ENCODE results near the gene RASGRP2. TPM values are rescaled to one million over a fixed set of nuclear protein-coding genes. Genes with fewer than 3 reads are reported as not detected.
A peak's percentile ranks its signal among the peaks of the same experiment; 100 is the strongest.

RASGRP2 gene
- total and polyA plus RNA-seq, 2 of the 8 experiments (the other 6 are each of a cell fraction or from before 2014, with no cell fraction given): 40.6 to 45.7 TPM

- no peak overlapping the region for H4K5ac ChIP-seq (ENCODE audit: insufficient read length, low read depth, low read length)
- WGBS, 2 experiments (ENCODE audit: extremely low coverage in 1 of 2, insufficient coverage in 1 of 2, insufficient read length in 1 of 2, insufficient replicate concordance in 2 of 2, low coverage in 1 of 2, low lambda C conversion rate in 2 of 2, missing lambda C conversion rate in 1 of 2): 70% methylated on average over 5 of the region's 5 CpGs; no CpG with 5 or more reads in 1 of the 2 experiments
- no peak overlapping the region for H3K23ac ChIP-seq (ENCODE audit: insufficient read length)
- H3K4ac ChIP-seq (replicated peaks; ENCODE audit: insufficient read length, low read depth, low read length): no peak overlapping the region
- H3K14ac ChIP-seq (ENCODE audit: insufficient read length): no peak overlapping the region
- no peak for FAIRE-seq
- peaks cover 12 to 49% (median 33%) of the 10 kb centered on the region in 4 experiments for H3K27me3 ChIP-seq (replicated peaks in 1 of 4; ENCODE audit: control insufficient read depth in 3 of 4, extremely low read depth in 1 of 4, insufficient read depth in 3 of 4, low read length in 3 of 4)
- no peaks in the 10 kb centered on the region for H3K9me3 ChIP-seq (ENCODE audit: insufficient read depth in 2 of 2, low read depth in 1 of 2, low read length in 1 of 2)
- H3K4me2 ChIP-seq (ENCODE audit: insufficient read depth in 1 of 2, low read depth in 2 of 2, low read length in 2 of 2): no peak overlapping the region
- no peak overlapping the region for H2BK120ac ChIP-seq (replicated peaks; ENCODE audit: low read depth, low read length)
- no peak overlapping the region for H3K18ac ChIP-seq (ENCODE audit: extremely low read depth, low read length)
- H3K36me3 ChIP-seq (ENCODE audit: control insufficient read depth in 2 of 4, insufficient read depth in 4 of 4, low read length in 3 of 4): peaks cover 0 to 3% (median 0%) of the 10 kb centered on the region in 4 experiments; a peak in 1 of 8 replicates
- H2BK20ac ChIP-seq (ENCODE audit: low read length): no peak overlapping the region
- no peak overlapping the region for H2BK5ac ChIP-seq (ENCODE audit: low read depth, low read length)
- CTCF ChIA-PET (ENCODE audit: partially characterized antibody): interaction anchor here (0.6 to 4.0 kb wide), 7 partner anchors 10 to 492 kb away, joined by 3 to 27 read pairs (median 4); no protein-coding TSS in a partner anchor
- POLR2A ChIA-PET (ENCODE audit: partially characterized antibody): interaction anchor here (1.4 to 3.6 kb wide), 4 partner anchors 11 to 21 kb away, joined by 4 to 22 read pairs (median 4); no protein-coding TSS in a partner anchor
- no peak overlapping the region for H2BK12ac ChIP-seq (ENCODE audit: low read depth, low read length)
- H3K4me1 ChIP-seq (replicated peaks in 1 of 4; ENCODE audit: control insufficient read depth in 3 of 4, insufficient read depth in 4 of 4, low read length in 3 of 4): peaks cover 11 to 28% (median 20%) of the 10 kb centered on the region in 4 experiments
- H4K8ac ChIP-seq (ENCODE audit: extremely low read depth, insufficient read depth, low read length): 0 out of 2 replicates have a peak overlapping the region, but pooled peaks have one; percentile 29
- peaks cover 12% of the 10 kb centered on the region; the same call in 1 of the 2 replicates for H3K23me2 ChIP-seq (ENCODE audit: low read depth, low read length)
- no peaks in the 10 kb centered on the region; the same call in 1 of the 2 replicates for H3K79me1 ChIP-seq (ENCODE audit: low read depth, low read length)
- H3K79me2 ChIP-seq (ENCODE audit: control insufficient read depth in 1 of 2, insufficient read depth in 2 of 2, low read length in 2 of 2): no peaks in the 10 kb centered on the region
- no peak overlapping the region for H2AK5ac ChIP-seq (ENCODE audit: low read depth, low read length)
- peaks cover 2 to 4% of the 10 kb centered on the region in 2 experiments for H4K20me1 ChIP-seq (replicated peaks in 1 of 2; ENCODE audit: control insufficient read depth in 1 of 2, insufficient read depth in 2 of 2, low read length in 2 of 2)
- H3K27ac ChIP-seq (ENCODE audit: low read depth, low read length): no peak overlapping the region
- no peak for DNase-seq (ENCODE audit: low read depth in 1 of 2, low spot score in 2 of 2)
- H4K91ac ChIP-seq (replicated peaks; ENCODE audit: insufficient read length, low read length): no peak overlapping the region
- H3K9ac ChIP-seq (replicated peaks in 1 of 4; ENCODE audit: extremely low read depth in 1 of 4, low read depth in 3 of 4, low read length in 3 of 4): no peak overlapping the region
- H3K4me3 ChIP-seq (ENCODE audit: extremely low read depth in 1 of 4, insufficient read depth in 2 of 4, low read depth in 3 of 4, low read length in 4 of 4): no peak overlapping the region
- no peak overlapping the region for H2AFZ ChIP-seq (ENCODE audit: low read length)
- H2BK15ac ChIP-seq (ENCODE audit: low read length): no peak overlapping the region
- H3K56ac ChIP-seq (replicated peaks; ENCODE audit: insufficient read length, low read depth, low read length): no peak overlapping the region
- TF ChIP-seq JUND (IDR thresholded peaks at IDR 0.05; ENCODE audit: low read length): no peak
- no peak for TF ChIP-seq POLR2A (IDR thresholded peaks at IDR 0.05; ENCODE audit: control extremely low read depth in 1 of 2, low read depth in 2 of 2, low read length in 2 of 2)
- TF ChIP-seq NRF1 (IDR thresholded peaks at IDR 0.05; ENCODE audit: low read depth, low read length): no peak
- no peak for TF ChIP-seq CBX5 (IDR thresholded peaks at IDR 0.05; ENCODE audit: low read depth, low read length)
- no peak for TF ChIP-seq USF2 (IDR thresholded peaks at IDR 0.05; ENCODE audit: low read length)
- no peak for TF ChIP-seq ATF3 (IDR thresholded peaks at IDR 0.05; ENCODE audit: insufficient read depth, low read depth, low read length)
- no peak for TF ChIP-seq RFX5 (IDR thresholded peaks at IDR 0.05; ENCODE audit: borderline replicate concordance, low read depth, low read length)
- TF ChIP-seq SIRT6 (IDR thresholded peaks at IDR 0.05; ENCODE audit: low read length): no peak
- TF ChIP-seq BRCA1 (IDR thresholded peaks at IDR 0.05; ENCODE audit: low read depth, low read length): no peak
- no peak for TF ChIP-seq SP4 (IDR thresholded peaks at IDR 0.05; ENCODE audit: low read length)
- no peak for TF ChIP-seq HDAC6 (IDR thresholded peaks at IDR 0.05; ENCODE audit: low read depth, low read length)
- TF ChIP-seq RNF2 (IDR thresholded peaks at IDR 0.05; ENCODE audit: borderline replicate concordance, low read depth, low read length, missing control alignments, poor library complexity, severe bottlenecking): no peak
Measured at GRCh38 chr11:64715110-64715509, 28.8 kb downstream of the RASGRP2 start.
